Spleen (tissue), 11 donors: ENCODE measurements around the gene THNSL1. TPM values are rescaled to one million over a fixed set of nuclear protein-coding genes. Genes with fewer than 3 reads are reported as not detected.

ENCODE experiments used
- DNase-seq: peaks from one replicate; pipeline ENCODE4 v3.0.0-alpha.2; 2020
- H3K27ac ChIP-seq, 8 donors: fragments of 200-600 bp; sonication (generic) in 7 of 8; 1 replicate in 4 of 8; 2 replicates in 4 of 8; pipeline versions ENCODE4 v1.5.0 to v1.8.0; 2016 to 2021; ENCODE audit warnings: inconsistent platforms in 4 of 8, mild to moderate bottlenecking in 4 of 8, moderate library complexity in 1 of 8
- H3K27me3 ChIP-seq, 7 donors: fragments of 200-600 bp; sonication (generic) in 6 of 7; replicated peaks in 1 of 7; 1 replicate in 4 of 7; 2 replicates in 3 of 7; pipeline versions ENCODE4 v1.5.0 to v1.8.0; 2016 to 2021; ENCODE audit warnings: inconsistent platforms in 3 of 7, mild to moderate bottlenecking in 1 of 7
- H3K36me3 ChIP-seq, 6 donors: fragments of 200-600 bp; sonication (generic) in 5 of 6; 1 replicate in 4 of 6; 2 replicates in 2 of 6; pipeline versions ENCODE4 v1.5.0 to v1.8.0; 2016 to 2021; ENCODE audit warnings: inconsistent platforms in 2 of 6
- H3K4me1 ChIP-seq, 6 donors: fragments of 200-600 bp; sonication (generic) in 5 of 6; 1 replicate in 3 of 6; 2 replicates in 3 of 6; pipeline versions ENCODE4 v1.5.0 to v1.8.0; 2016 to 2021; ENCODE audit warnings: inconsistent platforms in 3 of 6
- H3K4me3 ChIP-seq, 8 donors: fragments of 200-600 bp; sonication (generic) in 7 of 8; 1 replicate in 4 of 8; 2 replicates in 4 of 8; pipeline versions ENCODE4 v1.5.0 to v1.8.0; 2016 to 2021; ENCODE audit warnings: inconsistent platforms in 4 of 8, mild to moderate bottlenecking in 4 of 8, moderate library complexity in 2 of 8
- H3K9me3 ChIP-seq, 8 donors: fragments of 200-600 bp; sonication (generic) in 7 of 8; 1 replicate in 4 of 8; 2 replicates in 4 of 8; pipeline versions ENCODE4 v1.5.0 to v1.8.0; 2016 to 2021; ENCODE audit warnings: inconsistent platforms in 4 of 8
- POLR2A ChIP-seq, 3 donors: fragments of 450-650 bp; IDR thresholded peaks; one replicate each; pipeline ENCODE4 v1.5.1; 2017; ENCODE audit warnings: antibody characterized with exemption in 3 of 3, mild to moderate bottlenecking in 1 of 3
- POLR2AphosphoS5 ChIP-seq, 3 donors: sonication (generic); formaldehyde crosslinking; IDR thresholded peaks; one replicate each; pipeline ENCODE4 v1.5.1; 2017; ENCODE audit warnings: antibody characterized with exemption in 3 of 3
- WGBS, 5 donors: extraction: QIAGEN DNeasy Blood & Tissue Kit in 3 of 5; methylation state at CpG; one replicate each; pipeline versions ENCODE4 v1.1.5 to v1.1.7; 2013 to 2018; 5-methylcytosine and 5-hydroxymethylcytosine counted together
- intact Hi-C: fragments of 100-400 bp; cut with DNase I; formaldehyde crosslinking; loops from one replicate; pipeline ENCODE4 v1.15.0; 2023; ENCODE audit warnings: low total_unique reads
- polyA plus RNA-seq, 3 donors: library from polyadenylated mRNA; stranded (reverse); fragments of 200-250 nt; gene quantifications; one replicate each; pipeline ENCODE4 v1.2.1, GENCODE V29; 2013
- total RNA-seq, 7 donors: library from RNA; depleted of rRNA in 3 of 7; stranded (reverse); fragments of >200 nt in 3 of 7; fragmentation: NEBNext Ultra II Directional in 4 of 7; extraction: Animal tissue kit (Norgen Biotek cat#: 25700) in 4 of 7; gene quantifications; one replicate each; pipeline versions ENCODE4 v1.1.0 to v1.2.1, GENCODE V29; 2016 to 2021
- TF ChIP-seq, protein P1 (sequence below), 11 experiments: fragments of 200-600 bp in 7 of 11; fragments of 450-650 bp in 4 of 11; sonication (generic) in 4 of 11; IDR thresholded peaks in 8 of 11; conservative IDR thresholded peaks in 3 of 11; 1 replicate in 7 of 11; 2 replicates in 4 of 11; pipeline versions ENCODE4 v1.4.0 to v1.8.0; 2016 to 2021; ENCODE audit warnings: antibody characterized with exemption in 11 of 11, inconsistent platforms in 4 of 11, mild to moderate bottlenecking in 1 of 11
- donor health status: healthy with polysubstance abuse.
- donor health status: DM: no; HTN: no; CAD: no; lungs with moderate emphysema.
- donor health status: DM: no; HTN: no; CAD: no.
- donor health status: Bipolar disorder and iron deficiency.
- donor health status: healthy.
- donor health status: DM: no; HTN: no; CAD: no.
- donor health status: DM: yes; HTN: yes; CAD: no.

THNSL1 gene
- total and polyA plus RNA-seq, 10 donors: 1.5 to 4.3 (median 2.8) TPM

DNA sequence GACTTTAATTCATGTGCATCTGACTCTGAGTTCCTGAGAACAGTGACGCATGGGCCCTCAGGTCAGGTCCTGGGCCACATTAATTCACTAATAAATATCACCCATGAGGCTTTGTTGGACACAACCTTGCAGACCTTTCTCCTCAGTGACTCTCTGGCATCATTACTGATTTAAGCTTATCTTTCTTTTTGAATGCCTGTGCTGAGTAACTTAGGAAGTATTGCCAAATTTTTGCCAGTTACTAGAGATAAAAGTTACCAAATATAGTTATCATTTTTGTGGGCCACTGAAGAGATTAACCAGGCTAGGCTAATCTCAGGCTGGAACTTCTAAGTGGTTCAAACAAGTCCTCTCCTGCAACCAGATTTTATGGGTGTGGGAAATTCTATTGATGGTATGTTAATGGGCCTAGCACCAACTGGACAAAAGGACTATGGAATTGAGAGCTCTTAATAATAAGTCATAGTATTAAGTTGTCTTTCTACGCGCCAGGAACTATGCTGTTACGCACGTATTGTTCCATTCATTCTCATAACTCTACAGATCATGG is 35.2 kb upstream of the THNSL1 start:
- intact Hi-C loops: no loop called here
- no peaks in the 10 kb centered on the region for H3K36me3 ChIP-seq
- H3K4me3 ChIP-seq: no peak overlapping the region
- H3K27me3 ChIP-seq: no peaks in the 10 kb centered on the region
- H3K4me1 ChIP-seq: no peaks in the 10 kb centered on the region
- no peaks in the 10 kb centered on the region for H3K9me3 ChIP-seq
- no peak for DNase-seq
- TF ChIP-seq POLR2A (IDR thresholded peaks at IDR 0.05): no peak
- 96 to 98% (median 96%) methylated on average over 5 of the region's 5 CpGs for WGBS, 5 donors
- H3K27ac ChIP-seq: no peak overlapping the region

DNA sequence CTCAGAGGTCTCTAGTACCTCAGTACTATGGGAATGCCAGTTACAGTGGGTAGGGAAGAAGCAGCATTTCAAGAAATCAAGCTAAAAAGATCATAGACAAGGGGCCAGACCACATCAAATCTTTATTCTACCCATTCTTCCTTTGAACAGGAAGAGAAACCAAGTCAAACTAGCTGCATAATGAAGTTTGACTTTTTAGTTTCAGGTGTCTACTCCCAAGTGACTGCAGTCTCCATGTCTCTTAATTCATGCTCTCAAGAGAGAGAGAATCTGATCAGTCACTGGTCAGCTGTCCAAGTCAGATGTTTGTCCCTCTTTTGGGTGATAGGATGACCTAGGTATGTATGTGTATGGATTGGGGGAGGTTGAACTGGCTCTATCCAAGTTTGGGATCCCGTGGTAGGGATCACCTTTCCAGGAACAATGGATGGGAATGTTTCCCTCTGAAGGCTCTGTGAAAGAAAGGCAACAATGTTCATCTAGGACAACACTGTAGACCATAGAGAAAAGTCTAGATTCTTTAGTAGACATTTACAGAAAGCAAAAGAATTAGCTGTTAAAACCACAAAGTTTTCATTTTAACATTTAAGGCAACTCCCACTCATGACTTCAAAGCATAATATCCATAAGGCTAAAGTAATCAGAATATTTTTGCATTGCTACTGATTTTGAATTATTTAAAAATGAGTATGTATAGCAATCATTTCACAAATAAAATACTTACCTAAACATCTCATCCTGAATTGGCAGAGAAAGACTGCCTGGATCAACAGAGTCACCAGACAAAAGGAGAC is 33.9 kb upstream of the THNSL1 start:
- Histone ChIP-seq H3K4me1 (no peaks in the 10 kb centered on the region), H3K4me3 (no peak overlapping the region), H3K27ac (no peak overlapping the region), H3K9me3 (no peaks in the 10 kb centered on the region), H3K27me3 (no peaks in the 10 kb centered on the region), H3K36me3 (no peaks in the 10 kb centered on the region)
- intact Hi-C loops: no loop called here
- 87 to 100% (median 93%) methylated on average over 1 of the region's 1 CpG for WGBS, 5 donors
- no peak for TF ChIP-seq POLR2AphosphoS5 (IDR thresholded peaks at IDR 0.05)
- TF ChIP-seq, protein P1, sequence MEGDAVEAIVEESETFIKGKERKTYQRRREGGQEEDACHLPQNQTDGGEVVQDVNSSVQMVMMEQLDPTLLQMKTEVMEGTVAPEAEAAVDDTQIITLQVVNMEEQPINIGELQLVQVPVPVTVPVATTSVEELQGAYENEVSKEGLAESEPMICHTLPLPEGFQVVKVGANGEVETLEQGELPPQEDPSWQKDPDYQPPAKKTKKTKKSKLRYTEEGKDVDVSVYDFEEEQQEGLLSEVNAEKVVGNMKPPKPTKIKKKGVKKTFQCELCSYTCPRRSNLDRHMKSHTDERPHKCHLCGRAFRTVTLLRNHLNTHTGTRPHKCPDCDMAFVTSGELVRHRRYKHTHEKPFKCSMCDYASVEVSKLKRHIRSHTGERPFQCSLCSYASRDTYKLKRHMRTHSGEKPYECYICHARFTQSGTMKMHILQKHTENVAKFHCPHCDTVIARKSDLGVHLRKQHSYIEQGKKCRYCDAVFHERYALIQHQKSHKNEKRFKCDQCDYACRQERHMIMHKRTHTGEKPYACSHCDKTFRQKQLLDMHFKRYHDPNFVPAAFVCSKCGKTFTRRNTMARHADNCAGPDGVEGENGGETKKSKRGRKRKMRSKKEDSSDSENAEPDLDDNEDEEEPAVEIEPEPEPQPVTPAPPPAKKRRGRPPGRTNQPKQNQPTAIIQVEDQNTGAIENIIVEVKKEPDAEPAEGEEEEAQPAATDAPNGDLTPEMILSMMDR (IDR thresholded peaks at IDR 0.05 in 8 of 11, conservative IDR thresholded peaks at IDR 0.05 in 3 of 11): no peak
- no peak for TF ChIP-seq POLR2A (IDR thresholded peaks at IDR 0.05)
- DNase-seq: no peak

DNA sequence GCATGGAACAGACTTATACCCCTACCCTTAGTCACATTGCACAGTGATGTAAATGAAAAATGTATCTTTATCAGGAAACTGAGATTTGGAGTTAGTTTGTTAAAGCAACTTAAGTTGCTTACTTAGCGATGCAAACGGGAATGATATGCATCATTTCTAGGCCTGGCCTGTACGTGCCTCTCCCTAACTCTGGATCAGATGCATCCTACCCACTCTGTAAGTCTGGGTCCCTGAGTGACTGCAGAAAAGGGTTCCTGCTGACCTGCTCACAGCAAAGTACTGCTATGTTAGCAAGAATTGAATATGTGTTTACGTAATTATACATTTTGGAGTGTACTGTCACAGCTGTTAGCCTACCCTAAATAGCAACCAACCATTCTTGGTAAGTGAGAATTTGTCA is 33.3 kb upstream of the THNSL1 start:
- 93 to 99% (median 95%) methylated on average over 4 of the region's 4 CpGs for WGBS, 5 donors
- Histone ChIP-seq H3K4me3 (no peak overlapping the region), H3K27ac (no peak overlapping the region), H3K36me3 (no peaks in the 10 kb centered on the region), H3K27me3 (no peaks in the 10 kb centered on the region), H3K4me1 (no peaks in the 10 kb centered on the region), H3K9me3 (no peaks in the 10 kb centered on the region)
- DNase-seq: no peak
- intact Hi-C loops: no loop called here
- TF ChIP-seq POLR2AphosphoS5 (IDR thresholded peaks at IDR 0.05): no peak
- TF ChIP-seq, protein P1 (IDR thresholded peaks at IDR 0.05 in 8 of 11, conservative IDR thresholded peaks at IDR 0.05 in 3 of 11): no peak

DNA sequence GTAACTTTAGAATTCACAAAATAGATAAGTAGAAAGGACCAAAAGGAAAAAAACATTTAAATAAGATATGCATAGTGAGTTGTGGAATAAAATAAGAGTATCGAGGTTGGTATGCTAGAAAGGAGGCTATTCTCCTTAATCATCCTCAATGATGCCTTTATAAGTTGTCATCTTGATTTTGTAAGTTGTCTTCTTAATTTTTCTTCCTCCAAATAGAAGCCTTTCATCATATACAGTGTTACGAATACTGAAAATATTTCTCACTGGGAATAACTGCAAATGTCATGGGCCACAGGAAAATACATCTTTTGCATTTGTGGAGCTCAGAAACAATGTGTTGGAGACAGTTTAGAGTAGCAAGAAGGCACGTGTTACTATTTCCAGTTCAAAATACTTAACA is 32.5 kb upstream of the THNSL1 start:
- Histone ChIP-seq H3K27ac (no peak overlapping the region), H3K27me3 (no peaks in the 10 kb centered on the region), H3K9me3 (no peaks in the 10 kb centered on the region), H3K4me1 (no peaks in the 10 kb centered on the region), H3K36me3 (no peaks in the 10 kb centered on the region), H3K4me3 (no peak overlapping the region)
- no peak for DNase-seq
- intact Hi-C loops: no loop called here
- no peak for TF ChIP-seq POLR2AphosphoS5 (IDR thresholded peaks at IDR 0.05)
- WGBS, 5 donors: 76 to 84% (median 80%) methylated on average over 3 of the region's 3 CpGs

DNA sequence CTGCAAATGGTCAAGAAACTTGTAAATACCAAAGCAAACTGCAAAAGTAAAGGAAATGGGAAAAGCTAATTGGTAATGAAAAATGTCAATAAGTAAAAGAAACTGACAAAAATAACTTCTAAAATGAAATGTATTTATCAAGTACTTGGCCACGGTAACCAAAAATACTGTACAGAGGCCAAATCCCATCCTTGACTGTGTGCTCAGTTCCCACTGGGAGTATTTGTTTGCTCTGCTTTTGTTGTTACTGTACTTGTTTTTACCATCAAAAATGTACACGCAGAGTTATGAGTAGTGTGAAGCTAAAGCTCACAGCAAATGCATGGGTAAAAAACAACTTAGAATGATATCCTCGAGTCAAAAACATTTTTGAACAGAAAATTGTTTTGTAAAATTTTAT is 31.5 kb upstream of the THNSL1 start:
- no peaks in the 10 kb centered on the region for H3K36me3 ChIP-seq
- 48 to 81% (median 63%) methylated on average over 3 of the region's 3 CpGs for WGBS, 5 donors
- no peak for TF ChIP-seq POLR2A (IDR thresholded peaks at IDR 0.05)
- no peak for TF ChIP-seq POLR2AphosphoS5 (IDR thresholded peaks at IDR 0.05)
- TF ChIP-seq, protein P1 (IDR thresholded peaks at IDR 0.05 in 8 of 11, conservative IDR thresholded peaks at IDR 0.05 in 3 of 11): no peak
- no peak overlapping the region for H3K4me3 ChIP-seq
- intact Hi-C loops: no loop called here
- no peaks in the 10 kb centered on the region for H3K9me3 ChIP-seq
- no peak for DNase-seq
- no peaks in the 10 kb centered on the region for H3K27me3 ChIP-seq
- H3K4me1 ChIP-seq: no peaks in the 10 kb centered on the region
- no peak overlapping the region for H3K27ac ChIP-seq
